22Rv1 (cell line): ENCODE results near the gene SEPHS1.

Source experiments
- ZFX ChIP-seq: fragments of 450-650 bp; IDR thresholded peaks from 2 replicates; pipeline ENCODE4 v1.6.1; 2017; ENCODE audit warnings: antibody characterized with exemption, borderline replicate concordance
- TF ChIP-seq, protein P1 (sequence below): fragments of 450-650 bp; IDR thresholded peaks from 2 replicates; pipeline ENCODE4 v1.5.1; 2017; ENCODE audit warnings: mild to moderate bottlenecking

- TF ChIP-seq, protein P1, sequence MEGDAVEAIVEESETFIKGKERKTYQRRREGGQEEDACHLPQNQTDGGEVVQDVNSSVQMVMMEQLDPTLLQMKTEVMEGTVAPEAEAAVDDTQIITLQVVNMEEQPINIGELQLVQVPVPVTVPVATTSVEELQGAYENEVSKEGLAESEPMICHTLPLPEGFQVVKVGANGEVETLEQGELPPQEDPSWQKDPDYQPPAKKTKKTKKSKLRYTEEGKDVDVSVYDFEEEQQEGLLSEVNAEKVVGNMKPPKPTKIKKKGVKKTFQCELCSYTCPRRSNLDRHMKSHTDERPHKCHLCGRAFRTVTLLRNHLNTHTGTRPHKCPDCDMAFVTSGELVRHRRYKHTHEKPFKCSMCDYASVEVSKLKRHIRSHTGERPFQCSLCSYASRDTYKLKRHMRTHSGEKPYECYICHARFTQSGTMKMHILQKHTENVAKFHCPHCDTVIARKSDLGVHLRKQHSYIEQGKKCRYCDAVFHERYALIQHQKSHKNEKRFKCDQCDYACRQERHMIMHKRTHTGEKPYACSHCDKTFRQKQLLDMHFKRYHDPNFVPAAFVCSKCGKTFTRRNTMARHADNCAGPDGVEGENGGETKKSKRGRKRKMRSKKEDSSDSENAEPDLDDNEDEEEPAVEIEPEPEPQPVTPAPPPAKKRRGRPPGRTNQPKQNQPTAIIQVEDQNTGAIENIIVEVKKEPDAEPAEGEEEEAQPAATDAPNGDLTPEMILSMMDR = no peak
- no peak for TF ChIP-seq ZFX
Measured at GRCh38 chr10:13354783-13355182, 6.7 kb upstream of the SEPHS1 start.
